ENCODE results near the gene GALNT2.

- TF ChIP-seq CTCF (IDR thresholded peaks at IDR 0.05) (no peak), POLR2A (IDR thresholded peaks at IDR 0.05) (no peak)
Measured at GRCh38 chr1:230220478-230220877, 153.4 kb downstream of the GALNT2 start.

Measured in tibial nerve (tissue), 3 donors.